Lung (tissue), 12 donors: ENCODE results near the gene YY1. TPM values are rescaled to one million over a fixed set of nuclear protein-coding genes. Genes with fewer than 3 reads are reported as not detected.

Experiments
- ATAC-seq: fragments of 200-7000 bp; cut with Tn5 transposase; one replicate; pipeline ENCODE4 v1.9.1; 2020; ENCODE audit warnings: moderate number of reproducible peaks; ENCODE audit not compliant: insufficient read depth, low FRiP score
- DNase-seq, 3 donors: peaks; one replicate each; pipeline ENCODE4 v3.0.0-alpha.2; 2013 to 2017
- H3K27ac ChIP-seq, 2 donors: one replicate each; pipeline ENCODE4 v1.5.1; 2013; ENCODE audit warnings: mild to moderate bottlenecking in 2 of 2, moderate library complexity in 2 of 2, control low read depth in 1 of 2, inconsistent platforms in 1 of 2, low read depth in 1 of 2, low read length in 1 of 2
- H3K27me3 ChIP-seq, 3 donors: one replicate each; pipeline ENCODE4 v1.5.1; 2013; ENCODE audit warnings: low read length in 2 of 3; ENCODE audit not compliant: control insufficient read depth in 3 of 3, insufficient read depth in 3 of 3
- H3K36me3 ChIP-seq, 4 donors: one replicate each; pipeline ENCODE4 v1.5.1; 2013; ENCODE audit warnings: low read length in 4 of 4, mild to moderate bottlenecking in 1 of 4, moderate library complexity in 1 of 4; ENCODE audit not compliant: control insufficient read depth in 4 of 4, insufficient read depth in 4 of 4
- H3K4me1 ChIP-seq, 5 donors: one replicate each; pipeline ENCODE4 v1.5.1; 2013; ENCODE audit warnings: low read length in 5 of 5, mild to moderate bottlenecking in 2 of 5, moderate library complexity in 1 of 5; ENCODE audit not compliant: control insufficient read depth in 5 of 5, insufficient read depth in 5 of 5
- H3K4me3 ChIP-seq: one replicate; pipeline ENCODE4 v1.5.1; 2013; ENCODE audit warnings: mild to moderate bottlenecking, control low read depth, moderate library complexity
- H3K9ac ChIP-seq, 2 donors: one replicate each; pipeline ENCODE4 v1.5.1; 2013; ENCODE audit warnings: low read length in 2 of 2, control low read depth in 1 of 2; ENCODE audit not compliant: insufficient read depth in 1 of 2
- H3K9me3 ChIP-seq, 4 donors: one replicate each; pipeline ENCODE4 v1.5.1; 2013; ENCODE audit warnings: low read length in 3 of 4, mild to moderate bottlenecking in 1 of 4, moderate library complexity in 1 of 4; ENCODE audit not compliant: control insufficient read depth in 4 of 4, insufficient read depth in 3 of 4
- CTCF ChIP-seq: IDR thresholded peaks from 2 replicates; pipeline ENCODE4 v1.5.1; 2012; ENCODE audit warnings: mild to moderate bottlenecking; ENCODE audit errors: control extremely low read depth, extremely low read depth
- WGBS, 2 donors: extraction: QIAGEN DNeasy Blood & Tissue Kit; methylation state at CpG; one replicate each; pipeline ENCODE4 v1.1.7; 2013; 5-methylcytosine and 5-hydroxymethylcytosine counted together
- polyA plus RNA-seq, 2 donors: library from polyadenylated mRNA; stranded (reverse); fragments of 200-250 nt; gene quantifications; one replicate each; pipeline ENCODE4 v1.2.1, GENCODE V29; 2013
- total RNA-seq, 2 donors: library from RNA; depleted of rRNA in 1 of 2; stranded (reverse); fragments of >200 nt in 1 of 2; gene quantifications; one replicate each; pipeline ENCODE4 v1.2.1, GENCODE V29; 2014 to 2021
- donor health status: control.
- donor health status: control.
- donor health status: Bipolar disorder and iron deficiency.
- donor health status: healthy.
- donor health status: DM: yes; HTN: yes; CAD: no.

The YY1 gene
- total and polyA plus RNA-seq, 4 donors: 22.9 to 62.9 (median 34.6) TPM

DNA sequence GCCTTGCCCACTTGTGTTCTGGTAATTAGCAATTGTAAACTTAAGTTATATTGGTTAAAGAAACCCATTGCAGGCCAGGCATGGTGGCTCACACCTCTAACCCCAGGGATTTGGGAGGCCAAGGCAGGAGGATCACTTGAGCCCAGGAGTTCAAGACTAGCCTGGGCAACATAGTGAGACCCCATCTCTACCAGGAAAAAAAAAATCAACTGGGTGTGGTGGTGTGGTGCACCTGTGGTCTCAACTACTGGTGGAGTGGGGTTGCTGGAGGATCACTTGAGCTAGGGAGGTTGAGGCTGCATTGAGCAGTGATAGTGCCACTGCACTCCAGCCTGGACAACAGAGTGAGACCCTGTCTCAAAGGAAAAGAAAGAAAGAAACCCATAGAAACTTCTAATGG lies 13.7 kb downstream of the YY1 start:
- peaks cover 0 to 32% (median under 1%) of the 10 kb centered on the region in 5 donors for H3K4me1 ChIP-seq
- H3K36me3 ChIP-seq: no peaks in the 10 kb centered on the region
- H3K9me3 ChIP-seq: no peaks in the 10 kb centered on the region
- peak overlapping the region in 1 of 2 donors; percentile 11 for H3K27ac ChIP-seq
- DNase-seq (no peak), ATAC-seq (no peak)
- no peak overlapping the region for H3K9ac ChIP-seq
- H3K27me3 ChIP-seq: no peaks in the 10 kb centered on the region
- no peak overlapping the region for H3K4me3 ChIP-seq
- no peak for TF ChIP-seq CTCF

DNA sequence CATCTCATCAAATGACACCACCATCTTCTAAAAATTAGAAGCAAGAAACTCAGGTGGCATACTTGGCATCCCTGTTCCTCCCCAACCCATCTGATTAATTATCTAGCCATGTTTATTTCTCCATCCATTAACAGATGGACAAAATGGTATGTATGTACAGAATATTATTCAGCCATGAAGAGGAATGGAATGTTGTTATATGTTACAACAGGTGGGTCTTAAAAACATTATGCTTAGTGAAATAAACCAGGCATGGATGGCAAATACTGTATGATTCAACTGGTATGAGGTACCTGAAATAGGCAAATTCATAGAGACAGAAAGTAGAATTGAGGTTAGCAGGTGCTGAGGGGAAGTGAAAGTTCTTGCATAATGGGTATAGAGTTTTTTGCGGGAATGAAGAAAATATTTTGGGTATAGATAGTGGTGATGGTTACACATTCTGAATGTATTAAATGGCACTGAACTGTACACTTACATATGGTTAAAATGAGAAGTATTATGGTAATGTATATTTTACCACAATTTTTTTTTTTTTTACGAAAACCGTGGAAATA lies 17.5 kb downstream of the YY1 start:
- TF ChIP-seq CTCF: no peak
- Histone ChIP-seq H3K4me3 (no peak overlapping the region), H3K27ac (no peak overlapping the region), H3K36me3 (no peaks in the 10 kb centered on the region), H3K27me3 (no peaks in the 10 kb centered on the region), H3K4me1 (peaks cover 0 to 20% (median 0%) of the 10 kb centered on the region in 5 donors), H3K9ac (no peak overlapping the region), H3K9me3 (no peaks in the 10 kb centered on the region)
- no peak for ATAC-seq
- 78 to 84% methylated on average over 3 of the region's 3 CpGs for WGBS, 2 donors
- no peak for DNase-seq

GRCh38 chr14:100261621-100262020 lies 22.7 kb downstream of the YY1 start:
- Histone ChIP-seq H3K4me3 (no peak overlapping the region), H3K36me3 (peaks cover 5 to 12% (median 11%) of the 10 kb centered on the region in 4 donors), H3K4me1 (peaks cover 0 to 13% (median 0%) of the 10 kb centered on the region in 5 donors), H3K9me3 (no peaks in the 10 kb centered on the region), H3K9ac (no peak overlapping the region), H3K27ac (no peak overlapping the region), H3K27me3 (no peaks in the 10 kb centered on the region)
- ATAC-seq: no peak
- DNase-seq: no peak
- WGBS, 2 donors: 77 to 87% methylated on average over 3 of the region's 3 CpGs
- TF ChIP-seq CTCF: no peak

GRCh38 chr14:100262545-100262944 lies 23.6 kb downstream of the YY1 start:
- ATAC-seq: no peak
- Histone ChIP-seq H3K9me3 (no peaks in the 10 kb centered on the region), H3K36me3 (peaks cover 5 to 13% (median 11%) of the 10 kb centered on the region in 4 donors), H3K9ac (no peak overlapping the region), H3K4me3 (no peak overlapping the region), H3K27me3 (no peaks in the 10 kb centered on the region), H3K4me1 (peaks cover 0 to 13% (median 0%) of the 10 kb centered on the region in 5 donors), H3K27ac (no peak overlapping the region)
- no peak for TF ChIP-seq CTCF
- no peak for DNase-seq
- 61 to 75% methylated on average over 5 of the region's 5 CpGs for WGBS, 2 donors
